Myocyte (in vitro differentiated cells): ENCODE measurements around the gene HARBI1. TPM values are rescaled to one million over a fixed set of nuclear protein-coding genes. Genes with fewer than 3 reads are reported as not detected.
"Not testable (repeated sequence)": the region's sequence is repeated elsewhere in the genome, so short reads cannot be mapped to it uniquely, and the experiment has no call there.

Experiments used
- DNase-seq: peaks from one replicate; pipeline ENCODE4 v3.0.0-alpha.2; 2012; ENCODE audit warnings: low read depth
- total RNA-seq: library from RNA; depleted of rRNA; stranded (reverse); fragments of >200 nt; gene quantifications from 2 replicates; pipeline ENCODE4 v1.2.3, GENCODE V29; 2014

HARBI1 gene
- total RNA-seq, 1 donor from 2014 or later: 4.3 TPM

DNA sequence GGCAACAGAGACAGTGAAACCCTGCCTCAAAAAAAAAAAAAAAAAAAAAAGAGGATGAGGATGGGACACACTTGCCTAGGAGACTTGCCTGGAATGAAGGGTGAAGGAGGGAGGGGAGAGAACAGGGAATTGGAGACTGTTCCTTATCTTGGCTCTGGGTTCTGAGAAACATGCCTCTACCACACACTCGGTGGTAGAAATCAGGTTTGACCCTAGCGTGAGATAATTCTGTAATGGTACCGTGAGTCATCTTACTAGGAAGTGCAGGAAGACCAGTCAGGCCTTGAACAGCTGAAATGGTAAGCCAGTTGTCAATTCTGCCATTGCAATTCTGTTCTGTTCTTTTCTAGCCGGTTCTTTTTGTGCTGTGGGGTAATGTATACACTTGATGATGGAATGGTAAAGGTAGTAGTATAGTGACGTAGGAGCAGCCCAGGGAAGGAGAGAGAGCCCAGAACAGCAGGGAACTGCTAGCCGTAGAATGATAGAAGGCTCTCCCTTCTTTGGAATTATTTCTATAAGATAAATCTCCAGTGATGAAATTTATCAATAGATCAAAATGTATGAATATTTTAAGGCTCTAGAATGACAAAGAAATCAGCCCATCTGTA, 19.3 kb downstream of the HARBI1 start:
- peak; percentile 92 for DNase-seq

DNA sequence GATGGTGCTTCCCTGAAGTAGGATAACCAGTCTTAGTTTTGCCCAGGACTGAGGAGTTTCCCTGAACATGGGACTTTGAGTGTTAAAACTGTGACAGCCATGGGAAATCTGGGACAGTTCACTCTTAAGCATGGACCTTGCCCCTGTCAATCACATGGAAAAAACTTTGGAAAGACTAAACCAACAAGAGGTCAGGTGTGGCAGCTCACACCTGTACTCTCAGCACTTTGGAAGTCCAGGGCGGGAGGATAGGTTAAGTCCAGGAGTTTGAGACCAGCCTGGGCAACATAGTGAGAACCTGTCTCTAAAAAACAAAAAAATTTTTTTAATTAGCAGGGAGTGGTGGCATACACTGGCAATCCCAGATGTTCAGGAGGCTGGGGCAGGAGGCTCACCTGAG, 19.9 kb downstream of the HARBI1 start:
- DNase-seq: no peak

DNA sequence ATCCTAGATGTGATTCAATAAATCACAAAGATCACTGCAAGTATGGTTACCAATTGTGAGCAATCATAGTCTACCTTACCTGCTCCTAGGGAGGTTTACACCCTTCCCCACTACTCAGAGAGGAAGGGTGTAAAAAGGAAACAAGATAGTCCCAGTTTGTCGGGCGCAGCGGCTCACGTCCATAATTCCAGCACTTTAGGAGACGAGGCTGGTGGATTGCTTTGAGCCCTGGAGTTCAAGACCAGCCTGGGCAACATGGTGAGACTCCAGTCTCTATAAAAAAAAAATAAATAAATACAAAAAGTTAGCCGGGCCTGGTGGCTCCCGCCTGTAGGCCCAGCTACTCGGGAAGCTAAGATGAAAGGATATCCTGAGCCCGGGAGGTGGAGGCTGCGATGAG, 22.2 kb downstream of the HARBI1 start:
- DNase-seq: no peak

DNA sequence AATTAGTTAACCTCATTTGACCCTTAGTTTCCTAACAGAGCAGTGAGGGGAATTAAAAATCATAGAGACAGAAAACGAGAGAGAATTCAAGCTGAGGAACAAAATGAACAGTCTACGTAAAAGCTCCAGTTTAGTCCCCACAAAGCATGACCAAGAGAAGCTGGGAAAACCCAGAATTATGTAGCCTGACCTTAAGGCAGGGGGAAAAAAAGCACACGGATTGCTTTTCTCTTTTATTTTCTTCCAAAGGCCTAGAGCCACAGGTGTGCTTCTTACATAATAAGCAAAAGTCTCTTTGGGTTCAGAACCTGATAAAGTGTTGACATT, 22.7 kb downstream of the HARBI1 start:
- no peak for DNase-seq

DNA sequence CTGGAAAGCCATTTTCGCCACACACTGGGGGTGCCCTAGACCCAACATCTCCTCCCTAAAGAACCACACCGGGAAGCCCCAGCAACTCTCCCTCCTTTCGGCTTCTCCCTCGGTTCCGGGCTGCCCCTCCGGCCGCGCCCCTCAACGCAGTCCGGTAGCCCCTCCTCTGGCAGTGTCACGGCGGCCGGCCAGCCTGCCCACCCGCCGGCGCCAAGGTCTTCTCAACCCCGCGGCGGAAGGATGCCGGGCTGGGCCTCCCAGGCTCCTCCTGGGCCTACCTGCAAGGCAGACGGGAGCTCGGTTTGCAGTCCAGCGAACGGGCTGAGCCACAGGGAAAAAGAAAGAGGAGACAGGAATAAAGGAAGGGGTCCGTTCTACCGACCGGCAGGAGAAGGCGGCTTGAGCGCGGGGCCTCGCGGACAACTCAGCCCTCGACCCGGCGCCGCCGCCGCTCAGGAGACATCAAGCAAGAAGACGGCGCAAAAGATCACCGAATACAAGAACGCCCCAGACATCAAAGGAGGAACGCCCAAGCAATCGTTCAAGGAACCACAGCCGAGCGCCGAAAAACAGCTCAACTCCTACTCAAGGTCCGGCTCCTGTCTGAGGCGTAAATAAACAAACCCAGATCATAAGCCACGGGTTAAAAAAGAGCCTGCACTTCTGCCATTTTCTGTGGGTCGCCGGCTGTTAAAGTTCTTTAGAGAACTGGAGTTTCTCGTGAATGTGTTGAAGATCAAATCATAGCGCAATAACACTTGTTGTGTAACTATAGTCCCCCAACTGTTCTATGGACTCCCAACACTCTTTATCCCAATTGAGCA, 23.3 kb downstream of the HARBI1 start, which contains the start of gene AMBRA1:
AMBRA1 (minus strand) TSS at position 474 of the 824 bp plus-strand sequence. CDS start 45,643 bp downstream, outside the sequence.
- DNase-seq: peak; percentile 96

DNA sequence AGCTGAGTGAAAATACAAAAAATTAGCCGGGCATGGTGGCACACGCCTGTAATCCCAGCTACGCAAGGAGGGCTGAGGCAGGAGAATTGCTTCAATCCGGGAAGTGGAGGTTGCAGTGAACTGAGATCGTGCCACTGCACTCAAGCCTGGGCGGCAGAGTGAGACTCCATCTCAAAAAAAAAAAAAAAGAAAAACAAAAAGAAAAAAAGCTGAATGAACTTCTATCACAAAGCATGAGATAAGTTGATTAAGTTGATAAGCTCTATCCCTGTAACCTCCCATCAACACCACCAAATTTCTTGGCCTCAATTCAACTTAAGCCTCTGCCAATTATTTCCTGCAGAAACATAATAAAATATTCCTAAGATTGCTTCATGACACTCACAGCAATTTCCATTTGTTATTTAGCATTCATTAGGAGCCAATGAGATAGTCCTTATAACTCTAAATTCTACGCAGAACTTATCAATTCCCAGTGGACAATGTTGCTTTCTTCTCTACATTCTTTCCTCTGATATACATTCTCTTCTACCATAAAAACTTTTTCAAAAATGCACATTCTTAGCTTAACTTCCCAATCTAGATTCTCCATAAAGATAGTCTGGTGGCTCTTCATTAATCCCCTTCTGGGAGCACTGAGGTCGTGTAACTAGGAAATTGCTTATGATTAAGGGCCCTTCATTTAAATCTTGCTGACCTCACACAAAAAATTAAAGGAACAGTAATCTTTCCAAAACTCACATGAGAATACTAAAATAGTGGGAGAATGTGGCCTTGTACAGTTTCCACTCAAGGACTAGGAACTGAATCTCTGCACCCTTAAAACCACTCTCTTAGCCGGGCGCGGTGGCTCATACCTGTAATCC, 26.1 kb downstream of the HARBI1 start:
- DNase-seq: no peak

DNA sequence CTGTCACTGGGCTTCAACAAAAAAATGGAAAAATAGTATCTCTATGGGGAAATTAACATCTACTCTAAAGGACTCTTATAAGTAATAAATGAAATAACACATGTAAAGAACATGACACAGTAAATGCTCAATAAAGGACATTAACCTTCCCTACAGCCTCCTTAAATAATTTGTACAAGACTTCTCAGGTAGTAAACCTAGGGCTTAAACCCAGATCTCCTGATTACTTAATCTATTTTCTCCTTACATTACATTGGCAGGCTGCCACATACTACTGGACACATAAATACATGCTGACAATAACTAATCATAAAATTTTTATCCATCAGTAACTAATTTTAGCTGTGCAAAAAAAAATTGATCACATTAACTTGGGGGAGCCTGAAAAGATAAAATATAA, 28.1 kb downstream of the HARBI1 start:
- no peak for DNase-seq

DNA sequence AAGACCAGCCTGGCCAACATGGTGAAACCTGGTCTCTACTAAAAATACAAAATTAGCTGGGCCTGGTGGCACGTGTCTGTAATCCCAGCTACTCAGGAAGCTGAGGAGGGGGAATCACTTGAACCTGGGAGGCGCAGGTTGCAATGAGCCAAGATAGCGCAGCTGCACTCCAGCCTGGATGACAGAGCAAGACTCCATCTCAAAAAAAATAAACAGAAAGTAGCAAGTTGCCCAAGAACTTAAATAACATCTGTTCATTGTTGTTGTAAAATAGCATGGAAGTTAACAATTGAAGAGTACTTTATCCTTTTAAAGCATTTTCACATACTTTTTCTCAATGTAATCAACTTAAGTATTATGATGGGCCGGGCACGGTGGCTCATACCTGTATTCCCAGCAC, 28.9 kb downstream of the HARBI1 start:
- no peak for DNase-seq

DNA sequence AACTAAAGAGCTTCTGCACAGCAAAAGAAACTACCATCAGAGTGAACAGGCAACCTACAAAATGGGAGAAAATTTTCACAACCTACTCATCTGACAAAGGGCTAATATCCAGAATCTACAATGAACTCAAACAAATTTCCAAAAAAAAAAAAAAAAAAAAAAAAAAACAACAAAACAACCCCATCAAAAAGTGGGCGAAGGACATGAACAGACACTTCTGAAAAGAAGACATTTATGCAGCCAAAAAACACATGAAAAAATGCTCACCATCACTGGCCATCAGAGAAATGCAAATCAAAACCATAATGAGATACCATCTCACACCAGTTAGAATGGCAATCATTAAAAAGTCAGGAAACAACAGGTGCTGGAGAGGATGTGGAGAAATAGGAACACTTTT, 33.5 kb downstream of the HARBI1 start:
- not testable (repeated sequence) for DNase-seq

DNA sequence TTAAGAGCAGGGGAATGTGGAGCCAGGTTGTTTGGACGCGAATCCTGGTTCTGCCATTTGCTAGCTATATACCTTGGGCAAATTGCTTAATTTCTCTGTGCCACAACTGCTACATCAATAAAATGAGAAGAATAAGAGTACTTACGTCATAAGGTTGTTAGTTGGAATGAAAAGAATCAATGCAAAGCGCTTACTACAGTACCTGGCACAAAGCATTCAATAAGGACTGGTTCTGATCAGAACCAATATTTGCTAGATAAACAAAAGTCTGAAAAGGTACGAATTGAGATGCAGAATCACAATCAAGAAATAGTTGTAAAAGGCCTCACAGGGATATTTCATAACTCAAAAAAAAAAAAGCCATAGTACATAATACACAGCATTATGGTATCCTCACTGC, 34.4 kb downstream of the HARBI1 start:
- no peak for DNase-seq

DNA sequence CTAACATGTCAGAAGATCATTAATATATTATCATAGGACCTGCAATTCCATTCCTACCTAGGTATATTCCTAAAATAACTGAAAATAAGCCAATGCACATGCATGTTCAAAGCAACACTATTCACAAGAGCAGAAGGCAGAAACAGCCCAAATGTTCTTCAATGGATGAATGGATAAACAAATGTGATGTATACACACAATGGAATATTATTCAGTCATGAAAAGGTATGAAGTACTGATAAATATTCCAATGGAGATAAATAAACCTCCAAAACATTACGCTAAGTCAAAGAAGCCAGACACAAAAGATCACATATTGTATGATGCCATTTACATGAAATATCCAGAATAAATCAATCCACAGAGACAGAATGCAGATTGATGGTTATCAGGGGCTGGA, 40.0 kb downstream of the HARBI1 start:
- DNase-seq: no peak

DNA sequence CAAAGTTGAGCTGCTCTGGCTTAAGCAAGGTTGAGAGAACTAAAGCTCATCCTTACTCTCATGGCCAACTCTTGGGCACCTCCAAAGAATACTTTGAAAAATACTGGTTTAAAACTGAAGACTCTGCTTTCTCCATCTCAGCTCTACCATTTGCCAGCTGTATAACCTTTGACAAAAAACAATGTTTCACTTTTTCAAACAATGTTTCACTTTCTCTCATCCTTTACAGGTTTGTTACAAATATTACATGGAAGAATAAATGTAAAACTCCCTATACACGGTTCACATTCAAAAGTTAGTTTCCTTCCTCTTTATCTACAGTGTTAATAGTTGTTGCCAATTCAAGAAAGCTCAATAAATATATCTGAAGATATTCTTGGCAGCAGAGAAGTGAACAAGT, 42.4 kb downstream of the HARBI1 start:
- no peak for DNase-seq

DNA sequence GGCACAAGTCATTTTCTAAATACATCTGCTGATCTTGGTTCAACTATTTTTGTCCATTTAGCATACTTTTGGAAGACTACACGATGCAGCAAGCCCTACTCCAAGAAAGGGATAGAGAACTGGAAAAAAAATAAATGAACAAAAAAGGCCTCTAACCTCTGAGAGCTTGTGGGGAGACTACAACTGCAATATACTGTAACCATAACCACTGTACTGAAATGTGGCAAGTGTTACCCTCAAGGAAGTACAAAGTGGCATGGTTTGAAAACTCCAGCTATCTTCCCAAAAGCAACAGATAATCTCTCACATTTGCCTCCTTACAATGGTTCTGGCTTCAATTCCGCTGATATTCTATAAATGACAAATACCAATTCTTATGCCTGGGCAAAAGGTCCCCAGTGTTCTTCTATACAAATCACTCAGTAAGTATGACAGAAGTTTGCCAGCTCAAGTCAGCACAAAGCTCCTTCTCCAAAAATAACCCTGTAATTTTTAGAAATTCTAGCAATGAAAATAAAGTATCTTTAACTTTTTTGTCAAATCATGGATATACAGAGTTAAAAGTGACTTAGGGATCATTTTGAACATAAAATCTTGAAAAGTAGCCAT, 46.1 kb downstream of the HARBI1 start:
- DNase-seq: no peak

DNA sequence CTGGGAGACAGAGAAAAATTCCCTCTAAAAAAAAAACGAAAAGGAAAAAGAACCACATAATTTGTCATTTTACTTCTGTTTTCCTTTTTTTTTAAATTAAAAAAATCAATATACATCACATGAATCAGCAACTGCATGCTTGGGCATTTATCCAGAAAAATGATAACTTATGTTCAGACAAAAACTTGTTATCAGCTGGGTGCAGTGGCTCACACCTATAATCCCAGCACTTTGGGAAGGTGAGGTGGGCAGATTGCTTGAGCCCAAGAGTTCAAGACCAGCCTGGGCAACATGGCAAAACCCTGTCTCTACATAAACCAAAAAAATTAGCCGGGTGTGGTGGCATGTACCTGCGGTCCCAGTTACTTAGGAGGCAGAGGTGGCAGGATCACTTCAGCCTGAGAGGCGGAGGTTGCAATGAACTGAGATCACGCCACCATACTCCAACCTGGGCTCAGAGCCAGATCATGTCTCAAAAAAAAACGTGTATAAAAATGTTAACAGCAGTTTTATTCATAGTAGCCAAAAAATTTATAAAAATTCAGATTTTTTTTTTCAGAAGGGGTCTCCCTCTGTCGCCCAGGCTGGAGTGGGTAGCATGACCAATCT, 51.7 kb downstream of the HARBI1 start:
- DNase-seq: no peak

DNA sequence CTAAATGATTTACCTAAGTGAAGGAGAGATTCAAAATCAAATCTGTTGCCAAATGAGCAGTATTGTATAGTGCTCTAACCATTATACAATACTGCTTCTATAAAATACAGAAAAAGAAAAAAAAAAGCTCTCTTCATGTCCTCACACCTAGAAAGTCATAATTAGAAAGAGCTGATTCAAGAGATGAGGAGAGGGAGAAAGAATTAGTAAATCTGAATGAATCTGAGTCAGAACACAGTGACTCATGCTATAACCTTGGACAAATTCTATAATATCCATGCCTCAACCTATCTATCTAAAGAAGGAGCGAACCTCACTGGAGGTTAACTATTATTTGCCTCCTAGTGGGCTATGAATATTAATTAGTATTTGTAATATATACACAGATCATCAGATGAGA, 52.6 kb downstream of the HARBI1 start:
- no peak for DNase-seq

DNA sequence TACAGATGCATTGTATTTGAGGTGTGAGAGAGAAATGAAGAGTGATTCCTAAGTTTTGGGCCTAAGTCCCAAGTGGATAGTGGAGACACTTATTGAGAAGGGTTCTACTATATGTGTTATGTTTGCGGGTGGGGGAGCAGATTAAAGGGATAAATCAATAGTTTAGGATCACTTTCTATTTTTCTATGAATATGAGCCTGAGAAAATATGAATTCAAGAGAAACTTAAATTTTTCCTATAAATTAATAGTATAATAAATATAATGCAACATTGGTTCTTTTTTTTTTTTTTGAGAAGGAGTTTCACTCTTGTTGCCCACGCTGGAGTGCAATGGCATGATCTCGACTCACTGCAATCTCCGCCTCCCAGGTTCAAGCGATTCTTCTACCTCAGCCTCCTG, 54.5 kb downstream of the HARBI1 start:
- DNase-seq: no peak

DNA sequence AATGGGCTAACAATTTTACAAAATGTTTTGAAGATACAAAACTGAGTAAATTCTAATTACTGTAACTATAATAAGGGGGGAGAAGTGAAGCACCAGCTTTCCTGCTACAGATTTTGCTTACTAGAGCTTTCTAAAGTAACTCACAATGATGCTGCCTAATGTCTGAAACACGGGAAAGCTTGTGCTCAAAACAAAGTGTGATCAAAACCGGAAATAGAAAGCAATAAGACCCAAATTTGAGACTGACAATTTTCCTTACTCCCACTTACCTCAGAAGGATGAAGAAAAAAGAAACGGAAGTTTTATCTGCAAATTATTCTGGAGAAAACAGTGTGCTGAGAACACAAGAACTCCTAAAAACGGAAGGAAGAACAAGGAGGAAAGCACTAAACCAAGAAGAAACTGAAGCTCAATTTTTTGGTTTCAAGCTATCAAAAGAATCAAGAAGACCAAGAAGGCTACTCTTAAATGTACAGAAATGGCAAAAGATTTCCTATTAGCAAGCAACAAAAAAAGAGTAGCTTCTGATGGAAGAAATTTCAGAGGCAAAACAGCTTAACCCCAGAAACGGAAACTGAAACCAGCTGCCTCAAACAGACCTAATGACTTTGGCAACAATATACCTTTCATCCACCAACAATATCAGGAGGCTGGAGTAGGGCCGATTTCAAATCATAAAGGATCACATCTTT, 56.6 kb downstream of the HARBI1 start:
- no peak for DNase-seq

DNA sequence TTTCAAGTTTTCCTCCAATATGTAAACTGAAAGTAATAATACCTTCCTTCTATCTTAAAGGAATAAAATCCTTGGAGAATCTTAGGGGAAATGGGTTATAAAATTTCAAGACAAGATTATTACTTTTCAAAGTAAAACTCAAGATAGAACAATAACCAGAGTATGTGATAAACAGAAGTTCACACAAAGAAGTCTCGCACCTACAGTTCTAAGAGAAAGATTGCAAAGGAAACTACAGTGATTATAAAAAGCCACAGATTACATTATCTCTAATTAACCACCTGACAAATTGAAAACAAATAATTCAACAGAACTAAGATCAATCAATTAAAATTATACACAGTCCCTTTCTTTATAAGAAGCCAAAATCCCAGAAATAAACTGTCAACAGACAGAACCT, 57.2 kb downstream of the HARBI1 start:
- no peak for DNase-seq

DNA sequence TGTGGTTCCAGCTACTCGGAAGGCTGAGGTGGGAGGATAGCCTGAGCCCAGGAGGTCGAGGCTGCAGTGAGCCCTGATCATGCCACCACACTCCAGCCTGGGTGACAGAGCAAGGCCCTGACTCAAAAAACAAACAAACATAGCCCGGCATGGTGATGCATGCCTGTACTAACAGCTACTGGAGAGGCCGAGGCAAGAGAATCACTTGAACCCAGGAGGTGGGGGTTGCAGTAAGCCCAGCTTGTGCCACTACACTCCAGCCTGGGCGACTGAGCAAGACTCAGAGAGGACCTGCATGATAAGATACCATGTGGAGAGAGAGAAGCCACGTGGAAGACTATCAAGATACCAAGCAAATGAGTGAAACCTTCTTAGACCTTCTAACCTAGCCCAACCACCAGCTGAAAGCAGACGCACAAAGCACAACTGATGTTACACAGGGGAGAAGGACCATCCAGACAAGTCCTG, 59.3 kb downstream of the HARBI1 start:
- DNase-seq: no peak

DNA sequence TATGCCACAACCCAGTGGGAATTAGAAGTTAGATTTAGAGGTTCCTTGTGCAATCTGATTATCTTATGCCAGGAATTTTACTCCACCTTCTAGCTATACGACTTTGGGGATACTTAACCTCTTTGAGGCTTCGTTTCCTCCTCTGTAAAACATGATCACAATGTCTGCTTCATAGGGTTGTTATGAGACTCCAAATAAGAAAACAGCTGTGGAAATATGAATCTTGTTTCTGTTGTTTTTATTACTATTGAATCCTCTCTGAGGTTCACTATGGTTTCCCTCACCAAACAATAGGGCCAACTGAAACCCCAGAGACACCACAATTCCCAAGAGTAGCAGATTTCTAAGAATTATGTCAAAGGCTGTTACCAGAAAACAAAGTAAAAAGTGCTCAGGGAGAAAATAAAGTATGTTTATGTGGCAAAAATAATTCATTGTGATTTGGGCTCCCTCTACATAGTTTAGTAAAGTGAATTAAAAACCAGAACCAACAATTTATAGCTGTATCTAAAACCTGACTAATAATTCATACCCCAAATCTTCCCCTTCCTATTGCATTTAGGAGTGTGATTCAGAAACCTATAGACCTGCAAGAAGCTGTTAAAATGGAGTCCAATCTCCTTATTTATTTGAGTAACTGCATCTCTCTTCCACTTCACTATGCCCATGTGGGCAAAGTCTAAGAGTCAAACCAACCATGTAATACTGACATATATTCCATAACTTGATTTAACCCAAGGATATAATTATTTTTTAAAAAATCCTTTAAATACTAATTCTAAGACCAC, 61.6 kb downstream of the HARBI1 start:
- DNase-seq: peak; percentile 87
